Activated CD8-positive, alpha-beta T cell treated with anti-CD3 and anti-CD28 coated beads for 36 hours (primary cell): Measurements from ENCODE around the gene LMBRD1. TPM values are rescaled to one million over a fixed set of nuclear protein-coding genes. Genes with fewer than 3 reads are reported as not detected.
A peak's percentile ranks its signal among the peaks of the same experiment; 100 is the strongest.
"Not testable (repeated sequence)": the region's sequence is repeated elsewhere in the genome, so short reads cannot be mapped to it uniquely, and the experiment has no call there.

Experiments used
- ATAC-seq: fragments of 200-7000 bp; cut with Tn5 transposase; one replicate; pipeline ENCODE4 v1.10.0; 2021; ENCODE audit warnings: mild to moderate bottlenecking, moderate library complexity
- CTCF ChIA-PET: fragments of 350-600 bp; sonication (Branson Sonifier 250); formaldehyde crosslinking; loops from one replicate; lab custom pipeline; 2021; ENCODE audit warnings: antibody characterized with exemption; lab: Charles Lee
- POLR2A ChIA-PET: fragments of 350-600 bp; sonication (Branson Sonifier 250); formaldehyde crosslinking; loops from one replicate; lab custom pipeline; 2021; ENCODE audit warnings: antibody characterized with exemption; lab: Charles Lee
- DNase-seq: peaks from one replicate; pipeline ENCODE4 v3.0.0-alpha.2; 2020
- H3K27ac Mint-ChIP-seq: one replicate; pipeline ENCODE4 v1.8.0; 2021; ENCODE audit warnings: mild to moderate bottlenecking, mixed read lengths
- H3K27me3 Mint-ChIP-seq: one replicate; pipeline ENCODE4 v1.8.0; 2021; ENCODE audit warnings: mixed read lengths
- H3K36me3 Mint-ChIP-seq: one replicate; pipeline ENCODE4 v1.8.0; 2021; ENCODE audit warnings: low read depth, mixed read lengths
- H3K4me1 Mint-ChIP-seq: one replicate; pipeline ENCODE4 v1.8.0; 2021; ENCODE audit warnings: low read depth, mixed read lengths
- H3K4me3 Mint-ChIP-seq: one replicate; pipeline ENCODE4 v1.8.0; 2021; ENCODE audit warnings: mild to moderate bottlenecking, moderate library complexity, mixed read lengths
- H3K9me3 Mint-ChIP-seq: one replicate; pipeline ENCODE4 v1.8.0; 2021; ENCODE audit warnings: mixed read lengths
- intact Hi-C: fragments of 100-400 bp; cut with micrococcal nuclease; formaldehyde crosslinking; loops from one replicate; pipeline ENCODE4 v1.10.0; 2022
- total RNA-seq, 2 experiments: library from RNA; stranded (reverse); gene quantifications; one replicate each; pipeline ENCODE4 v1.2.3, GENCODE V29; 2021
- TF ChIP-seq, protein P1 (sequence below): fragments of 200-600 bp; IDR thresholded peaks from one replicate; pipeline ENCODE4 v1.8.0; 2022; ENCODE audit warnings: antibody characterized with exemption, mild to moderate bottlenecking

The LMBRD1 gene
- total RNA-seq, 2 experiments from 2014 or later = 14.6 to 15.9 TPM

DNA sequence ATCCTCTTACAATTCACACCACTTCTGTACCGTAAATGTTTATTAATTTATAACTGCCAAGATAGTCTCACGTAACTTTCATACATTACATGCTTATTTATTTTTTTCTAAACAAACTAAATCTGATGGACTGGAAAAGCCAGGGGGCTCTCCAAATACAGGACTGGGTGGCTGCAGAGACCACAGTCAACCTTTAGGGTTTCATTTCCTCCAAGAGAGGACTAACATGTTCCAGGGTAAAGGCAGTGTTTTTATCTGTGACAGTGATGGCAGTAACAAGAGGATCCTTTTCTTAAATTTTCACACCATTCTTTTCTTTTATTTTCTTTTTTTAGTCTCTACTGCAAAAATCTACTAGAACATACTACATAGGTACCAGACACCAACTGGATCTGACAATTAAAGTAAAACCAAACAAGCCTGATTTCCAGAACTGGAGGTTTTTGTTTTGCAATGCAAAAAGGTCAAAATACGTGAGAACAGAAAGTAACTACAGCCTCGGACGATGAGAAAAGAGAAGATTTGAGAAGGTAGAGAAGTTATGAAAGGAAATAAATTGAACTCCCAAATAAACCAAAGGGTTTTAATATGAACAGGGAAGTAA, 1.2 kb downstream of the LMBRD1 start:
- peaks cover 51% of the 10 kb centered on the region for H3K4me1 Mint-ChIP-seq

DNA sequence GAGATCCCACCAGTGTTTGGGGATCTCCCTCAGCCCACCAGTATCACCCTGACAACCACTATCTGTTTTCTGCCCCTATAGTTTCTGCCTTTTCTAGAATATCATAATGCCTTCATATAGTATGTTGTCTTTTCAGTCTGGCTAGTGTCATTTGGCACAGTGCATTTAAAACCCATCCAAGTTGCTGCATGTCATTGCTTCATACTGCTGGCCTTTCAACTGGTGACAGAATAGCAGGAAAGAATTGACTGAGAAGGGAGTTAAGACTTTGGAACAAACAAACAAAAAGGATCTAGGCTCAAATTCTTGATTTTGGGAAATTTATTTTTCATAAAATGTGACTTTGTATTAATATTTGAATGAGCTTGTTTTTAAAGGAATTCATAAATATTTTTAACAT, 4.5 kb downstream of the LMBRD1 start:
- H3K27ac Mint-ChIP-seq = no peak overlapping the region
- H3K36me3 Mint-ChIP-seq = peaks cover 8% of the 10 kb centered on the region
- no peaks in the 10 kb centered on the region for H3K27me3 Mint-ChIP-seq
- CTCF ChIA-PET = no interaction called here
- peaks cover 56% of the 10 kb centered on the region for H3K4me1 Mint-ChIP-seq
- TF ChIP-seq, protein P1, sequence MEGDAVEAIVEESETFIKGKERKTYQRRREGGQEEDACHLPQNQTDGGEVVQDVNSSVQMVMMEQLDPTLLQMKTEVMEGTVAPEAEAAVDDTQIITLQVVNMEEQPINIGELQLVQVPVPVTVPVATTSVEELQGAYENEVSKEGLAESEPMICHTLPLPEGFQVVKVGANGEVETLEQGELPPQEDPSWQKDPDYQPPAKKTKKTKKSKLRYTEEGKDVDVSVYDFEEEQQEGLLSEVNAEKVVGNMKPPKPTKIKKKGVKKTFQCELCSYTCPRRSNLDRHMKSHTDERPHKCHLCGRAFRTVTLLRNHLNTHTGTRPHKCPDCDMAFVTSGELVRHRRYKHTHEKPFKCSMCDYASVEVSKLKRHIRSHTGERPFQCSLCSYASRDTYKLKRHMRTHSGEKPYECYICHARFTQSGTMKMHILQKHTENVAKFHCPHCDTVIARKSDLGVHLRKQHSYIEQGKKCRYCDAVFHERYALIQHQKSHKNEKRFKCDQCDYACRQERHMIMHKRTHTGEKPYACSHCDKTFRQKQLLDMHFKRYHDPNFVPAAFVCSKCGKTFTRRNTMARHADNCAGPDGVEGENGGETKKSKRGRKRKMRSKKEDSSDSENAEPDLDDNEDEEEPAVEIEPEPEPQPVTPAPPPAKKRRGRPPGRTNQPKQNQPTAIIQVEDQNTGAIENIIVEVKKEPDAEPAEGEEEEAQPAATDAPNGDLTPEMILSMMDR = no peak
- DNase-seq (no peak), ATAC-seq (no peak)
- no peaks in the 10 kb centered on the region for H3K9me3 Mint-ChIP-seq
- POLR2A ChIA-PET = interaction anchor here (0.7 kb wide), 1 partner anchor 875 kb away, joined by 3 read pairs; no protein-coding TSS in a partner anchor
- intact Hi-C loops = no loop called here
- H3K4me3 Mint-ChIP-seq = no peak overlapping the region

More for the DNA sequence above, 1.2 kb downstream of the LMBRD1 start:
- H3K4me3 Mint-ChIP-seq = peak overlapping the region; percentile 85
- ATAC-seq = no peak
- H3K27me3 Mint-ChIP-seq = no peaks in the 10 kb centered on the region
- TF ChIP-seq, protein P1 = no peak
- POLR2A ChIA-PET = interaction anchor here (1.0 kb wide), 1 partner anchor 65 kb away, joined by 4 read pairs; no protein-coding TSS in a partner anchor
- peaks cover 2% of the 10 kb centered on the region for H3K36me3 Mint-ChIP-seq
- intact Hi-C loops = loop anchor here (2.0 kb wide), 1 partner anchor 21 kb away; no protein-coding TSS in a partner anchor
- peak overlapping the region; percentile 93 for H3K27ac Mint-ChIP-seq
- no peaks in the 10 kb centered on the region for H3K9me3 Mint-ChIP-seq
- CTCF ChIA-PET = interaction anchor here (7.8 kb wide), 1 partner anchor 18 kb away, joined by 64 read pairs; no protein-coding TSS in a partner anchor
- DNase-seq = peak; percentile 36

DNA sequence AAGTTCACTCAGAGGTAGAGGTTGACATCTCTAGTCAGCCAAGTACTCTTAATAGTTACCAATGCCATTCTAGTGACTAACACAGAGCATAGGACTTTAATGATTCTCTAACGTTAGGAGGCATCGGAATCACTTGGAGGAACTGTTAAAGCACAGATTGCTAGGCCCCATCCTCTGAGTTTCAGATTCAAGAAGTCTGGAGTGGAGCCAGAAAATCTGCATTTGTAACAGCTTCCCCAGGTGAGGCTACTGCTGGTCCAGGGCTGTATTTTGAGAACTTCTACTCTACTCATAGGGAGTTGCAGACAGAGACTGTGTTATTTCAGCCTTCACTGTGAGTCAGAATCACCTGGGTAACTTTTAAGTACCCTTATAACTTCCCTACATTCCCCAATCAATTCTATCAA, 5.7 kb downstream of the LMBRD1 start:
- intact Hi-C loops = no loop called here
- H3K4me3 Mint-ChIP-seq = no peak overlapping the region
- ChIA-PET POLR2A (no interaction called here), CTCF (interaction anchor here (1.2 to 1.4 kb wide), 2 partner anchors 25 to 44 kb away, joined by 3 to 4 read pairs; no protein-coding TSS in a partner anchor)
- H3K36me3 Mint-ChIP-seq = peaks cover 11% of the 10 kb centered on the region
- H3K27me3 Mint-ChIP-seq = no peaks in the 10 kb centered on the region
- DNase-seq (no peak), ATAC-seq (no peak)
- H3K9me3 Mint-ChIP-seq = no peaks in the 10 kb centered on the region
- peaks cover 55% of the 10 kb centered on the region for H3K4me1 Mint-ChIP-seq
- TF ChIP-seq, protein P1 = no peak
- no peak overlapping the region for H3K27ac Mint-ChIP-seq

DNA sequence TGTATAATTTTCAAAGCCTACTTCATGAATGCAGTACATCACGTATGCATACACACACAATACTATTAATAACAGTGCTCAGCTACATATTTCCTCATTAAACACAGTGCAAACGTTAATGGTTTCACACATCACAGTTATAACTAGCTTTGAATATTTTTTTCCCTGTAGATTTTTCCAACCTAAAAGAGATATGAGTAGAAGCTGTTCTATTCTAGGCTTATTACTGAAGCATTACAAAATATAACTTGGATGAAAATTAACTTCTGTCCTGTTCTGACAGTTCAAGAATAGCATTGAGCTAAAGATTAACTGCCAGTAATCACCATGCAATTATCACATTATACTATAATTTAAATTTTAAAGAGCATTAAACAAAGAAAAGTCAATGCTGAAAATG, 6.2 kb downstream of the LMBRD1 start:
- TF ChIP-seq, protein P1 = no peak
- H3K4me1 Mint-ChIP-seq = peaks cover 55% of the 10 kb centered on the region
- ChIA-PET CTCF (interaction anchor here (1.2 to 1.4 kb wide), 2 partner anchors 26 to 45 kb away, joined by 3 to 4 read pairs; no protein-coding TSS in a partner anchor), POLR2A (no interaction called here)
- intact Hi-C loops = no loop called here
- no peaks in the 10 kb centered on the region for H3K27me3 Mint-ChIP-seq
- ATAC-seq = no peak
- no peak overlapping the region for H3K27ac Mint-ChIP-seq
- DNase-seq = no peak
- no peaks in the 10 kb centered on the region for H3K9me3 Mint-ChIP-seq
- H3K36me3 Mint-ChIP-seq = peaks cover 11% of the 10 kb centered on the region
- no peak overlapping the region for H3K4me3 Mint-ChIP-seq

DNA sequence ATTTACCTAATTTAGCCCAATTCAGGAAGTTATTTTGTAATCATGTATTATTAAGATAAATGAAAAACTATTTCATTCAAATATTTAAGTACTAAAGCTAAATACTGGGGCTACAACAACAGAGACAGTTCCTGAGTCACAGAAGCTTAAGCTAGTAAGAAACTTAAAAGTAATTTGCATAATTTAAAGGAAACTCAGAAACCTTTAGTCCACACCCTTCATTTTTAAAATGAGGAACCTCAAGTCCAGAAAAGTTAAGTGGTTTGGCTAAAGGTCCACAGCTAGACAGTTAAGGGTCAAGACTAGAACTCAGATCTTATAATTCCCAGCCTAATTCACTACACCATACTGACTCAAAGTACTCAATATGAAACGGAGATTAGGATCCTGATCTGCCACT, 7.2 kb downstream of the LMBRD1 start:
- CTCF ChIA-PET = interaction anchor here (0.7 kb wide), 1 partner anchor 26 kb away, joined by 3 read pairs; no protein-coding TSS in a partner anchor
- H3K36me3 Mint-ChIP-seq = peaks cover 9% of the 10 kb centered on the region
- ATAC-seq (no peak), DNase-seq (no peak)
- no peak overlapping the region for H3K27ac Mint-ChIP-seq
- POLR2A ChIA-PET = no interaction called here
- TF ChIP-seq, protein P1 = no peak
- H3K4me3 Mint-ChIP-seq = no peak overlapping the region
- intact Hi-C loops = no loop called here
- no peaks in the 10 kb centered on the region for H3K9me3 Mint-ChIP-seq
- H3K27me3 Mint-ChIP-seq = no peaks in the 10 kb centered on the region
- H3K4me1 Mint-ChIP-seq = peaks cover 55% of the 10 kb centered on the region

DNA sequence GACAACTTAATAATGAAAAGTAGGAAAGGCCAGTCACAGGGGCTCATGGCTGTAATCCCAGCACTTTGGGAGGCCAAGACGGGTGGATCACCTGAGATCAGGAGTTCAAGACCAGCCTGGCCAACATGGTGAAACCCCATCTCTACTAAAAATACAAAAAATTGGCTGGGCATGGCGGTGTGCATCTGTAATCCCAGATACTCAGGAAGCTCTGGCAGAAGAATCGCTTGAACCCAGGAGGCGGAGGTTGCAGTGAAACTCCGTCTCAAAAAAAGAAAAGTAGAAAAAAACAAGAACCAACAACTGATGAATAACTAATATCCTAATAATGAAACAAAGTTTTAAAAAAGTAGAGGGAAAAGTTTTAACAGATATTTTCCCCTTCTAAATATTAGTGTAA, 9.4 kb downstream of the LMBRD1 start:
- H3K4me3 Mint-ChIP-seq, intact Hi-C loops, H3K27ac Mint-ChIP-seq, ATAC-seq, H3K27me3 Mint-ChIP-seq, DNase-seq, H3K9me3 Mint-ChIP-seq, CTCF ChIA-PET, POLR2A ChIA-PET: not testable (repeated sequence)
- peaks cover 50% of the 10 kb centered on the region for H3K4me1 Mint-ChIP-seq
- peaks cover 11% of the 10 kb centered on the region for H3K36me3 Mint-ChIP-seq
